Right renal pelvis (tissue), 4 donors: ENCODE measurements around the gene GORASP2. TPM values are rescaled to one million over a fixed set of nuclear protein-coding genes. Genes with fewer than 3 reads are reported as not detected.

ENCODE experiments used
- DNase-seq, 4 donors: peaks; one replicate each; pipeline ENCODE4 v3.0.0-alpha.2; 2013; ENCODE audit warnings: low read depth in 4 of 4, low spot score in 3 of 4, missing footprints in 1 of 4
- polyA plus RNA-seq, 4 donors: library from polyadenylated mRNA; unstranded; fragments of 120-200 nt; gene quantifications; one replicate each; pipeline ENCODE4 v1.2.1, GENCODE V29; 2013; ENCODE audit not compliant: insufficient read length in 4 of 4

GORASP2 gene
- polyA plus RNA-seq, 4 donors: 79.4 to 96.5 (median 93.8) TPM

- DNase-seq: no peak
These were observed 34.3 kb downstream of the GORASP2 start for GRCh38 chr2:170963386-170963785.

- DNase-seq: no peak
These were observed 36.6 kb downstream of the GORASP2 start for GRCh38 chr2:170965446-170966225.

GRCh38 chr2:170966648-170967396, 37.8 kb downstream of the GORASP2 start:
- no peak for DNase-seq

- DNase-seq: no peak
These were observed 38.5 kb downstream of the GORASP2 start for GRCh38 chr2:170967553-170967952.

- no peak for DNase-seq
These were observed 39.4 kb downstream of the GORASP2 start for GRCh38 chr2:170968205-170969003.

- DNase-seq: no peak
These were observed 40.0 kb downstream of the GORASP2 start for GRCh38 chr2:170969030-170969429.

GRCh38 chr2:170969872-170970496, 40.9 kb downstream of the GORASP2 start:
- DNase-seq: no peak

GRCh38 chr2:170971071-170971470, 42.0 kb downstream of the GORASP2 start:
- no peak for DNase-seq

- no peak for DNase-seq
These were observed 43.5 kb downstream of the GORASP2 start for GRCh38 chr2:170972296-170973224.

GRCh38 chr2:170973225-170973491, 44.1 kb downstream of the GORASP2 start:
- DNase-seq: no peak

GRCh38 chr2:170973492-170974303, 44.6 kb downstream of the GORASP2 start:
- peak; percentile 69 to 82 (median 78) for DNase-seq

GRCh38 chr2:170974304-170974993, 45.4 kb downstream of the GORASP2 start:
- no peak for DNase-seq

GRCh38 chr2:170975127-170975942, 46.3 kb downstream of the GORASP2 start:
- DNase-seq: no peak

GRCh38 chr2:170975943-170976270, 46.9 kb downstream of the GORASP2 start:
- no peak for DNase-seq

GRCh38 chr2:170984079-170984478, 55.0 kb downstream of the GORASP2 start:
- no peak for DNase-seq

GRCh38 chr2:170985407-170985806, 56.4 kb downstream of the GORASP2 start:
- DNase-seq: no peak

- DNase-seq: no peak
These were observed 57.7 kb downstream of the GORASP2 start for GRCh38 chr2:170986566-170987258.
